Activated CD4-positive, CD25-positive, alpha-beta regulatory T cell (primary cell): Measurements from ENCODE around the gene CDC42BPA.

Source experiments
- DNase-seq, 4 experiments: peaks; one replicate each; lab custom pipeline; 2025; lab: John Stamatoyannopoulos, UW

CDC42BPA gene

GRCh38 chr1:227333423-227333822, 15.1 kb upstream of the CDC42BPA start:
- DNase-seq = no peak

GRCh38 chr1:227330279-227331076, 12.2 kb upstream of the CDC42BPA start:
- no peak for DNase-seq

GRCh38 chr1:227328405-227329019, 10.2 kb upstream of the CDC42BPA start:
- no peak for DNase-seq

- DNase-seq = no peak
Observed at GRCh38 chr1:227325156-227325555, 6.9 kb upstream of the CDC42BPA start.

- no peak for DNase-seq
Observed at GRCh38 chr1:227323967-227324268, 5.6 kb upstream of the CDC42BPA start.

- DNase-seq = no peak
Observed at GRCh38 chr1:227323171-227323966, 5.1 kb upstream of the CDC42BPA start.

GRCh38 chr1:227322376-227322775, 4.1 kb upstream of the CDC42BPA start:
- no peak for DNase-seq

- no peak for DNase-seq
Observed at GRCh38 chr1:227321035-227321434, 2.7 kb upstream of the CDC42BPA start.

- no peak for DNase-seq
Observed at GRCh38 chr1:227320476-227320875, 2.2 kb upstream of the CDC42BPA start.

- DNase-seq = no peak
Observed at GRCh38 chr1:227318853-227319607, 738 bp upstream of the CDC42BPA start.

- DNase-seq = no peak
Observed at GRCh38 chr1:227317523-227318015, 723 bp downstream of the CDC42BPA start.

- no peak for DNase-seq
Observed at GRCh38 chr1:227317011-227317451, 1.3 kb downstream of the CDC42BPA start.

- DNase-seq = no peak
Observed at GRCh38 chr1:227316456-227316855, 1.8 kb downstream of the CDC42BPA start.

- DNase-seq = no peak
Observed at GRCh38 chr1:227315629-227316346, 2.5 kb downstream of the CDC42BPA start.

GRCh38 chr1:227314014-227314848, 4.1 kb downstream of the CDC42BPA start:
- no peak for DNase-seq

GRCh38 chr1:227312361-227313025, 5.8 kb downstream of the CDC42BPA start:
- DNase-seq = no peak

- no peak for DNase-seq
Observed at GRCh38 chr1:227311389-227312001, 6.8 kb downstream of the CDC42BPA start.

GRCh38 chr1:227308367-227309336, 9.6 kb downstream of the CDC42BPA start:
- no peak for DNase-seq
